Endothelial cell of umbilical vein (primary cell): ENCODE measurements around the gene PI3. TPM values are rescaled to one million over a fixed set of nuclear protein-coding genes. Genes with fewer than 3 reads are reported as not detected.

ENCODE experiments used
- BruUV-seq: library from RNA; stranded (reverse); fragments of 400-500 nt; replicated peaks from 2 replicates; lab custom pipeline; 2021; lab: Mats Ljungman, UMichigan
- CTCF ChIA-PET: fragments of 300-600, 350-600 bp; sonication (Branson Sonifier 250); formaldehyde crosslinking; loops from one replicate; lab custom pipeline; 2021; ENCODE audit warnings: antibody characterized with exemption, inconsistent platforms; lab: Charles Lee
- POLR2A ChIA-PET: fragments of 300-600, 350-600 bp; sonication (Branson Sonifier 250); formaldehyde crosslinking; loops from one replicate; lab custom pipeline; 2021; ENCODE audit warnings: antibody characterized with exemption, inconsistent platforms; lab: Charles Lee
- DNase-seq: peaks from one replicate; pipeline ENCODE4 v3.0.0-alpha.2; 2011; ENCODE audit warnings: low read depth, low spot score
- FAIRE-seq: peaks from 2 replicates; lab custom pipeline; 2011; peaks lifted over from hg19 to GRCh38; lab: Jason Lieb, UNC
- H2AFZ ChIP-seq: 2 replicates; pipeline ENCODE4 v1.6.0; 2012; ENCODE audit warnings: low read depth, low read length, control low read depth, inconsistent platforms
- H3K27ac ChIP-seq: 2 replicates; pipeline ENCODE4 v1.5.1; 2011; ENCODE audit warnings: low read depth, mild to moderate bottlenecking, control low read depth, low read length, moderate library complexity; ENCODE audit not compliant: insufficient read depth
- H3K27me3 ChIP-seq, 2 experiments: 2 replicates each; pipeline versions ENCODE4 v1.6.0 to v1.6.1; 2011; ENCODE audit warnings: low read length in 2 of 2, mixed read lengths in 1 of 2; ENCODE audit not compliant: control insufficient read depth in 2 of 2, insufficient read depth in 2 of 2
- H3K36me3 ChIP-seq, 2 experiments: 2 replicates in 1 of 2; 3 replicates in 1 of 2; pipeline ENCODE4 v1.5.1; 2011; ENCODE audit warnings: low read length in 2 of 2, mild to moderate bottlenecking in 1 of 2, moderate library complexity in 1 of 2; ENCODE audit not compliant: control insufficient read depth in 2 of 2, insufficient read depth in 2 of 2; ENCODE audit errors: extremely low read depth in 1 of 2
- H3K4me1 ChIP-seq: 3 replicates; pipeline ENCODE4 v1.5.1; 2011; ENCODE audit warnings: mild to moderate bottlenecking, low read length; ENCODE audit not compliant: control insufficient read depth, insufficient read depth; ENCODE audit errors: extremely low read depth
- H3K4me2 ChIP-seq: 2 replicates; pipeline ENCODE4 v1.6.1; 2011; ENCODE audit warnings: low read length, control low read depth, mixed read lengths; ENCODE audit not compliant: insufficient read depth
- H3K4me3 ChIP-seq, 3 experiments: fragments of 200-600 bp in 1 of 3; sonication (generic), shearing (Covaris generic) in 1 of 3; replicated peaks in 1 of 3; 2 replicates each; pipeline ENCODE4 v1.5.1; 2011 to 2016; ENCODE audit warnings: control low read depth in 3 of 3, low read length in 3 of 3, mild to moderate bottlenecking in 2 of 3, inconsistent platforms in 1 of 3, low read depth in 1 of 3, moderate library complexity in 1 of 3; ENCODE audit not compliant: insufficient read depth in 1 of 3
- H3K79me2 ChIP-seq: 2 replicates; pipeline ENCODE4 v1.6.0; 2012; ENCODE audit warnings: low read length, inconsistent platforms; ENCODE audit not compliant: control insufficient read depth, insufficient read depth
- H3K9ac ChIP-seq: replicated peaks from 2 replicates; pipeline ENCODE3; 2011; ENCODE audit warnings: low read length, control low read depth; ENCODE audit not compliant: insufficient read depth; ENCODE audit errors: extremely low read depth
- H3K9me1 ChIP-seq: replicated peaks from 3 replicates; pipeline ENCODE4 v1.6.0; 2011; ENCODE audit warnings: mild to moderate bottlenecking, low read length; ENCODE audit not compliant: control insufficient read depth, insufficient read depth; ENCODE audit errors: extremely low read depth
- H3K9me3 ChIP-seq: replicated peaks from 2 replicates; pipeline ENCODE4 v1.5.1; 2012; ENCODE audit warnings: low read length, inconsistent platforms; ENCODE audit not compliant: control insufficient read depth, insufficient read depth
- H4K20me1 ChIP-seq: replicated peaks from 2 replicates; pipeline ENCODE3; 2011; ENCODE audit warnings: mild to moderate bottlenecking, low read length; ENCODE audit not compliant: control insufficient read depth, insufficient read depth; ENCODE audit errors: extremely low read depth
- CTCF ChIP-seq, 2 donors: IDR thresholded peaks; 1 replicate in 1 of 2; 2 replicates in 1 of 2; pipeline ENCODE4 v1.5.1; 2011; ENCODE audit warnings: low read length in 2 of 2, mild to moderate bottlenecking in 2 of 2, moderate library complexity in 2 of 2, control low read depth in 1 of 2, inconsistent platforms in 1 of 2, low read depth in 1 of 2; ENCODE audit not compliant: insufficient read depth in 1 of 2; ENCODE audit errors: extremely low read depth in 1 of 2
- EZH2 ChIP-seq: IDR thresholded peaks from 2 replicates; pipeline ENCODE4 v1.6.1; 2012; ENCODE audit warnings: borderline replicate concordance, low read depth, mild to moderate bottlenecking, moderate library complexity, low read length, inconsistent platforms; ENCODE audit not compliant: severe bottlenecking
- FOS ChIP-seq: IDR thresholded peaks from 2 replicates; pipeline ENCODE4 v1.6.1; 2011; ENCODE audit warnings: mild to moderate bottlenecking, low read length, moderate library complexity, borderline replicate concordance; ENCODE audit not compliant: insufficient read depth
- GATA2 ChIP-seq: IDR thresholded peaks from 2 replicates; pipeline ENCODE4 v1.7.0; 2011; ENCODE audit warnings: low read depth, mild to moderate bottlenecking, moderate library complexity, mixed read lengths, low read length; ENCODE audit not compliant: insufficient read length, insufficient read depth
- JUN ChIP-seq: IDR thresholded peaks from 2 replicates; pipeline ENCODE4 v1.6.1; 2011; ENCODE audit warnings: borderline replicate concordance, low read depth; ENCODE audit not compliant: insufficient read length, insufficient read depth
- MAX ChIP-seq: IDR thresholded peaks from 2 replicates; pipeline ENCODE4 v1.6.1; 2011; ENCODE audit not compliant: insufficient read depth, insufficient read length
- MYC ChIP-seq: IDR thresholded peaks from one replicate; pipeline ENCODE4 v1.6.1; 2011; ENCODE audit warnings: mild to moderate bottlenecking, low read depth, low read length
- POLR2A ChIP-seq: IDR thresholded peaks from 2 replicates; pipeline ENCODE4 v1.6.1; 2012; ENCODE audit warnings: low read depth, mild to moderate bottlenecking, control low read depth, low read length
- POLR2AphosphoS5 ChIP-seq: IDR thresholded peaks from 2 replicates; pipeline ENCODE4 v1.6.1; 2012; ENCODE audit warnings: low read depth, mild to moderate bottlenecking, control low read depth, low read length, moderate library complexity; ENCODE audit not compliant: insufficient read depth
- dilution Hi-C: fragments of 300-500 bp; cut with MboI; formaldehyde crosslinking; loops from one replicate; pipeline ENCODE4 v1.15.0; 2019; ENCODE audit warnings: low sequenced_read_pairs; ENCODE audit not compliant: extremely low pct_ligation_motif_present
- intact Hi-C: fragments of 100-400 bp; cut with micrococcal nuclease; formaldehyde crosslinking; loops from one replicate; pipeline ENCODE4 v1.10.0; 2022
- polyA plus RNA-seq, 4 experiments: library from polyadenylated mRNA; depleted of rRNA in 3 of 4; stranded (reverse) in 3 of 4; unstranded in 1 of 4; fragments of >200 nt; gene quantifications; 2 replicates each; pipeline versions ENCODE4 v1.2.1 to v1.2.3, GENCODE V29; 2011 to 2012; ENCODE audit warnings: missing spikeins in 1 of 4
- total RNA-seq: library from RNA; stranded (reverse); gene quantifications from 2 replicates; pipeline ENCODE4 v1.2.3, GENCODE V29; 2021

The PI3 gene
- total and polyA plus RNA-seq, 2 donors (not counting 3 experiments of a cell fraction or from before 2014, with no cell fraction given) = not detected

- ChIA-PET POLR2A (no interaction called here), CTCF (interaction anchor here (1.1 to 1.4 kb wide), 2 partner anchors 11 to 170 kb away, joined by 3 read pairs; no protein-coding TSS in a partner anchor)
- no peaks in the 10 kb centered on the region for H3K36me3 ChIP-seq
- H4K20me1 ChIP-seq = no peaks in the 10 kb centered on the region
- H3K9ac ChIP-seq = no peak overlapping the region
- DNase-seq = no peak
- H3K79me2 ChIP-seq = no peaks in the 10 kb centered on the region
- no peaks in the 10 kb centered on the region for H3K27me3 ChIP-seq
- FAIRE-seq = no peak
- H3K27ac ChIP-seq = no peak overlapping the region
- no peak overlapping the region for H3K4me2 ChIP-seq
- no TSS peak for BruUV-seq
- no peak overlapping the region for H2AFZ ChIP-seq
- H3K4me1 ChIP-seq = no peaks in the 10 kb centered on the region
- H3K4me3 ChIP-seq = no peak overlapping the region
- dilution Hi-C loops = no loop called here
- TF ChIP-seq POLR2AphosphoS5 (no peak), GATA2 (no peak), FOS (no peak)
- intact Hi-C loops = no loop called here
- no peaks in the 10 kb centered on the region for H3K9me1 ChIP-seq
- no peaks in the 10 kb centered on the region for H3K9me3 ChIP-seq
Observed at GRCh38 chr20:45218124-45218523, 43.4 kb downstream of the PI3 start.

- no peak overlapping the region for H3K27ac ChIP-seq
- ChIA-PET POLR2A (no interaction called here), CTCF (interaction anchor here (1.1 to 1.4 kb wide), 2 partner anchors 11 to 171 kb away, joined by 3 read pairs; no protein-coding TSS in a partner anchor)
- intact Hi-C loops = no loop called here
- dilution Hi-C loops = no loop called here
- H3K27me3 ChIP-seq = no peaks in the 10 kb centered on the region
- H4K20me1 ChIP-seq = no peaks in the 10 kb centered on the region
- no peaks in the 10 kb centered on the region for H3K36me3 ChIP-seq
- H3K9ac ChIP-seq = no peak overlapping the region
- no peaks in the 10 kb centered on the region for H3K79me2 ChIP-seq
- no peak overlapping the region for H3K4me3 ChIP-seq
- TF ChIP-seq GATA2 = no peak
- no peak for TF ChIP-seq MAX
- no peak for TF ChIP-seq POLR2A
- no peak for TF ChIP-seq CTCF (IDR thresholded peaks at IDR 0.05; ENCODE audit: extremely low read depth in 1 of 2, insufficient read depth in 1 of 2, low read depth in 1 of 2, low read length in 2 of 2)
- TF ChIP-seq MYC = no peak
- no peak for TF ChIP-seq POLR2AphosphoS5
- TF ChIP-seq FOS = no peak
- no peak for TF ChIP-seq JUN
- TF ChIP-seq EZH2 = no peak
- BruUV-seq = no TSS peak
- H3K4me2 ChIP-seq = no peak overlapping the region
- H2AFZ ChIP-seq = no peak overlapping the region
- H3K9me1 ChIP-seq = no peaks in the 10 kb centered on the region
- FAIRE-seq (no peak), DNase-seq (no peak)
- no peaks in the 10 kb centered on the region for H3K9me3 ChIP-seq
- H3K4me1 ChIP-seq = no peaks in the 10 kb centered on the region
Observed at GRCh38 chr20:45218636-45219035, 43.9 kb downstream of the PI3 start.
